T-helper 1 cell treated with Interleukin-12 subunit alpha and Interleukin-12 subunit beta and Interleukin-4 antibody, amounts not matched to agents 30 μg/mL and 1 μg/mL, for 36 hours (primary cell): ENCODE data around the gene VSTM2L.

ENCODE experiments used
- H3K27ac Mint-ChIP-seq: one replicate; pipeline ENCODE4 v1.8.0; 2021; ENCODE audit warnings: mild to moderate bottlenecking, mixed read lengths
- H3K27me3 Mint-ChIP-seq: one replicate; pipeline ENCODE4 v1.8.0; 2021; ENCODE audit warnings: low read depth, mixed read lengths
- H3K36me3 Mint-ChIP-seq: one replicate; pipeline ENCODE4 v1.8.0; 2021; ENCODE audit warnings: low read depth, mixed read lengths
- H3K4me1 Mint-ChIP-seq: one replicate; pipeline ENCODE4 v1.8.0; 2021; ENCODE audit warnings: low read depth, mixed read lengths
- H3K4me3 Mint-ChIP-seq: one replicate; pipeline ENCODE4 v1.8.0; 2021; ENCODE audit warnings: mild to moderate bottlenecking, moderate library complexity, mixed read lengths
- H3K9me3 Mint-ChIP-seq: one replicate; pipeline ENCODE4 v1.8.0; 2021; ENCODE audit warnings: mixed read lengths

VSTM2L gene

GRCh38 chr20:37872161-37872560, 30.8 kb upstream of the VSTM2L start:
- H3K4me3 Mint-ChIP-seq = no peak overlapping the region
- peaks cover 4% of the 10 kb centered on the region for H3K36me3 Mint-ChIP-seq
- H3K27ac Mint-ChIP-seq = no peak overlapping the region
- no peaks in the 10 kb centered on the region for H3K4me1 Mint-ChIP-seq
- H3K9me3 Mint-ChIP-seq = no peaks in the 10 kb centered on the region
- no peaks in the 10 kb centered on the region for H3K27me3 Mint-ChIP-seq

- Mint-ChIP-seq H3K27ac (no peak overlapping the region), H3K36me3 (peaks cover 4% of the 10 kb centered on the region), H3K27me3 (no peaks in the 10 kb centered on the region), H3K4me1 (no peaks in the 10 kb centered on the region), H3K9me3 (no peaks in the 10 kb centered on the region), H3K4me3 (no peak overlapping the region)
Observed at GRCh38 chr20:37873884-37874283, 29.0 kb upstream of the VSTM2L start.

GRCh38 chr20:37875460-37876175, 27.3 kb upstream of the VSTM2L start:
- no peaks in the 10 kb centered on the region for H3K27me3 Mint-ChIP-seq
- H3K4me1 Mint-ChIP-seq = no peaks in the 10 kb centered on the region
- H3K36me3 Mint-ChIP-seq = peaks cover 2% of the 10 kb centered on the region
- H3K9me3 Mint-ChIP-seq = no peaks in the 10 kb centered on the region
- H3K4me3 Mint-ChIP-seq = no peak overlapping the region
- H3K27ac Mint-ChIP-seq = no peak overlapping the region

GRCh38 chr20:37876863-37877262, 26.1 kb upstream of the VSTM2L start:
- H3K27ac Mint-ChIP-seq = no peak overlapping the region
- H3K9me3 Mint-ChIP-seq = no peaks in the 10 kb centered on the region
- no peak overlapping the region for H3K4me3 Mint-ChIP-seq
- H3K27me3 Mint-ChIP-seq = no peaks in the 10 kb centered on the region
- no peaks in the 10 kb centered on the region for H3K36me3 Mint-ChIP-seq
- no peaks in the 10 kb centered on the region for H3K4me1 Mint-ChIP-seq

GRCh38 chr20:37877832-37878772, 24.8 kb upstream of the VSTM2L start:
- Mint-ChIP-seq H3K4me1 (no peaks in the 10 kb centered on the region), H3K4me3 (no peak overlapping the region), H3K27me3 (peaks cover 4% of the 10 kb centered on the region), H3K9me3 (no peaks in the 10 kb centered on the region), H3K36me3 (no peaks in the 10 kb centered on the region), H3K27ac (no peak overlapping the region)

GRCh38 chr20:37878835-37879599, 23.9 kb upstream of the VSTM2L start:
- Mint-ChIP-seq H3K4me3 (no peak overlapping the region), H3K9me3 (no peaks in the 10 kb centered on the region), H3K4me1 (no peaks in the 10 kb centered on the region), H3K36me3 (no peaks in the 10 kb centered on the region), H3K27me3 (peaks cover 4% of the 10 kb centered on the region), H3K27ac (no peak overlapping the region)

GRCh38 chr20:37879843-37880242, 23.1 kb upstream of the VSTM2L start:
- no peaks in the 10 kb centered on the region for H3K4me1 Mint-ChIP-seq
- H3K4me3 Mint-ChIP-seq = no peak overlapping the region
- no peak overlapping the region for H3K27ac Mint-ChIP-seq
- H3K36me3 Mint-ChIP-seq = no peaks in the 10 kb centered on the region
- H3K27me3 Mint-ChIP-seq = peaks cover 4% of the 10 kb centered on the region
- H3K9me3 Mint-ChIP-seq = no peaks in the 10 kb centered on the region

- no peaks in the 10 kb centered on the region for H3K4me1 Mint-ChIP-seq
- H3K27ac Mint-ChIP-seq = no peak overlapping the region
- no peak overlapping the region for H3K4me3 Mint-ChIP-seq
- no peaks in the 10 kb centered on the region for H3K9me3 Mint-ChIP-seq
- H3K36me3 Mint-ChIP-seq = no peaks in the 10 kb centered on the region
- peaks cover 4% of the 10 kb centered on the region for H3K27me3 Mint-ChIP-seq
Observed at GRCh38 chr20:37880726-37881591, 22.0 kb upstream of the VSTM2L start.

- no peak overlapping the region for H3K27ac Mint-ChIP-seq
- peaks cover 4% of the 10 kb centered on the region for H3K27me3 Mint-ChIP-seq
- H3K4me1 Mint-ChIP-seq = no peaks in the 10 kb centered on the region
- no peaks in the 10 kb centered on the region for H3K36me3 Mint-ChIP-seq
- H3K9me3 Mint-ChIP-seq = no peaks in the 10 kb centered on the region
- H3K4me3 Mint-ChIP-seq = no peak overlapping the region
Observed at GRCh38 chr20:37881601-37882343, 21.2 kb upstream of the VSTM2L start.

GRCh38 chr20:37882961-37883712, 19.8 kb upstream of the VSTM2L start:
- Mint-ChIP-seq H3K27me3 (peaks cover 4% of the 10 kb centered on the region), H3K36me3 (no peaks in the 10 kb centered on the region), H3K4me1 (no peaks in the 10 kb centered on the region)

GRCh38 chr20:37885042-37885441, 17.9 kb upstream of the VSTM2L start:
- no peak overlapping the region for H3K4me3 Mint-ChIP-seq
- H3K9me3 Mint-ChIP-seq = no peaks in the 10 kb centered on the region
- H3K36me3 Mint-ChIP-seq = no peaks in the 10 kb centered on the region
- H3K27me3 Mint-ChIP-seq = peaks cover 4% of the 10 kb centered on the region
- no peak overlapping the region for H3K27ac Mint-ChIP-seq
- H3K4me1 Mint-ChIP-seq = no peaks in the 10 kb centered on the region

More at GRCh38 chr20:37882961-37883712, 19.8 kb upstream of the VSTM2L start:
- Mint-ChIP-seq H3K27ac (no peak overlapping the region), H3K4me3 (no peak overlapping the region), H3K9me3 (no peaks in the 10 kb centered on the region)

GRCh38 chr20:37885593-37886503, 17.1 kb upstream of the VSTM2L start:
- Mint-ChIP-seq H3K4me1 (no peaks in the 10 kb centered on the region), H3K36me3 (no peaks in the 10 kb centered on the region), H3K27ac (no peak overlapping the region), H3K4me3 (no peak overlapping the region), H3K9me3 (no peaks in the 10 kb centered on the region), H3K27me3 (peaks cover 4% of the 10 kb centered on the region)
